ENCODE results near the gene PLPPR1. TPM values are rescaled to one million over a fixed set of nuclear protein-coding genes. Genes with fewer than 3 reads are reported as not detected.

The PLPPR1 gene
- total and polyA plus RNA-seq, 2 donors (not counting 3 experiments of a cell fraction or from before 2014, with no cell fraction given): 0.18 to 0.50 TPM

- DNase-seq (ENCODE audit: low read depth, low spot score): no peak
- ChIA-PET POLR2A (no interaction called here), CTCF (interaction anchor here (4.3 kb wide), 1 partner anchor 11 kb away, joined by 21 read pairs; no protein-coding TSS in a partner anchor)
- Histone ChIP-seq H3K36me3 (ENCODE audit: control insufficient read depth in 2 of 2, extremely low read depth in 1 of 2, insufficient read depth in 2 of 2, low read length in 2 of 2) (no peaks in the 10 kb centered on the region), H3K9me1 (replicated peaks; ENCODE audit: control insufficient read depth, extremely low read depth, insufficient read depth, low read length) (no peaks in the 10 kb centered on the region), H3K4me2 (ENCODE audit: insufficient read depth, low read length) (no peak overlapping the region), H3K4me3 (replicated peaks in 1 of 3; ENCODE audit: insufficient read depth in 1 of 3, low read depth in 1 of 3, low read length in 3 of 3) (no peak overlapping the region), H3K79me2 (ENCODE audit: control insufficient read depth, insufficient read depth, low read length) (no peaks in the 10 kb centered on the region), H3K9me3 (replicated peaks; ENCODE audit: control insufficient read depth, insufficient read depth, low read length) (no peaks in the 10 kb centered on the region), H3K27ac (ENCODE audit: insufficient read depth, low read depth, low read length) (no peak overlapping the region), H3K9ac (replicated peaks; ENCODE audit: extremely low read depth, insufficient read depth, low read length) (no peak overlapping the region), H2AFZ (ENCODE audit: low read depth, low read length) (no peak overlapping the region), H3K4me1 (ENCODE audit: control insufficient read depth, extremely low read depth, insufficient read depth, low read length) (no peaks in the 10 kb centered on the region), H3K27me3 (ENCODE audit: control insufficient read depth in 2 of 2, insufficient read depth in 2 of 2, low read length in 2 of 2) (no peaks in the 10 kb centered on the region), H4K20me1 (replicated peaks; ENCODE audit: control insufficient read depth, extremely low read depth, insufficient read depth, low read length) (no peaks in the 10 kb centered on the region)
- no peak for TF ChIP-seq CTCF (IDR thresholded peaks at IDR 0.05; ENCODE audit: extremely low read depth in 1 of 2, insufficient read depth in 1 of 2, low read depth in 1 of 2, low read length in 2 of 2)
- TF ChIP-seq POLR2AphosphoS5 (IDR thresholded peaks at IDR 0.05; ENCODE audit: insufficient read depth, low read depth, low read length): no peak
- TF ChIP-seq GATA2 (IDR thresholded peaks at IDR 0.05; ENCODE audit: insufficient read depth, insufficient read length, low read depth, low read length): no peak
- TF ChIP-seq MYC (IDR thresholded peaks at IDR 0.05; ENCODE audit: low read depth, low read length): no peak
- no peak for TF ChIP-seq JUN (IDR thresholded peaks at IDR 0.05; ENCODE audit: borderline replicate concordance, insufficient read depth, insufficient read length, low read depth)
- TF ChIP-seq MAX (IDR thresholded peaks at IDR 0.05; ENCODE audit: insufficient read depth, insufficient read length): no peak
- no peak for TF ChIP-seq FOS (IDR thresholded peaks at IDR 0.05; ENCODE audit: borderline replicate concordance, insufficient read depth, low read length)
- no peak for TF ChIP-seq POLR2A (IDR thresholded peaks at IDR 0.05; ENCODE audit: low read depth, low read length)
- no peak for TF ChIP-seq EZH2 (IDR thresholded peaks at IDR 0.05; ENCODE audit: borderline replicate concordance, low read depth, low read length, severe bottlenecking)
- no TSS peak for BruUV-seq (replicated peaks)
- FAIRE-seq: no peak
- intact Hi-C loops (cut with micrococcal nuclease) (no loop called here), dilution Hi-C loops (cut with MboI; ENCODE audit: extremely low pct_ligation_motif_present, low sequenced_read_pairs) (no loop called here)
These were observed 218.2 kb downstream of the PLPPR1 start for GRCh38 chr9:101246691-101247090.
